Tibial nerve (tissue), 4 donors: ENCODE results near the gene SSC4D. TPM values are rescaled to one million over a fixed set of nuclear protein-coding genes. Genes with fewer than 3 reads are reported as not detected.
"Not testable (repeated sequence)": the region's sequence is repeated elsewhere in the genome, so short reads cannot be mapped to it uniquely, and the experiment has no call there.

Experiments used
- DNase-seq, 2 donors: peaks; one replicate each; pipeline ENCODE4 v3.0.0-alpha.2; 2019; ENCODE audit warnings: low spot score in 2 of 2
- H3K27ac ChIP-seq, 4 donors: fragments of 200-600 bp; sonication (generic) in 3 of 4; one replicate each; pipeline ENCODE4 v1.5.1; 2017 to 2019; ENCODE audit warnings: mild to moderate bottlenecking in 1 of 4
- H3K27me3 ChIP-seq, 2 donors: fragments of 200-600 bp; sonication (generic) in 1 of 2; one replicate each; pipeline versions ENCODE4 v1.5.1 to v1.6.0; 2017 to 2019
- H3K36me3 ChIP-seq, 3 donors: fragments of 200-600 bp; sonication (generic); one replicate each; pipeline ENCODE4 v1.5.1; 2018 to 2019
- H3K4me1 ChIP-seq, 4 donors: fragments of 200-600 bp; sonication (generic) in 3 of 4; one replicate each; pipeline ENCODE4 v1.5.1; 2017 to 2019
- H3K4me3 ChIP-seq, 4 donors: fragments of 200-600 bp; sonication (generic) in 3 of 4; one replicate each; pipeline ENCODE4 v1.5.1; 2017 to 2019; ENCODE audit warnings: mild to moderate bottlenecking in 1 of 4, moderate library complexity in 1 of 4
- H3K9me3 ChIP-seq, 4 donors: fragments of 200-600 bp; sonication (generic) in 3 of 4; one replicate each; pipeline ENCODE4 v1.5.1; 2017 to 2019
- EP300 ChIP-seq, 2 donors: sonication (generic); formaldehyde crosslinking; IDR thresholded peaks; one replicate each; pipeline ENCODE4 v1.6.1; 2017; ENCODE audit warnings: antibody characterized with exemption in 2 of 2, mild to moderate bottlenecking in 1 of 2
- POLR2A ChIP-seq, 2 donors: fragments of 450-650 bp; IDR thresholded peaks; one replicate each; pipeline ENCODE4 v1.6.1; 2017; ENCODE audit warnings: antibody characterized with exemption in 2 of 2, mild to moderate bottlenecking in 2 of 2, moderate library complexity in 2 of 2
- WGBS, 2 donors: methylation state at CpG; one replicate each; pipeline ENCODE4 v1.1.5; 2018; 5-methylcytosine and 5-hydroxymethylcytosine counted together
- total RNA-seq, 4 donors: library from RNA; depleted of rRNA; stranded (reverse); fragments of >200 nt; gene quantifications; one replicate each; pipeline ENCODE4 v1.1.0, GENCODE V29; 2016
- TF ChIP-seq, protein P1 (sequence below), 5 experiments: fragments of 200-600 bp in 3 of 5; fragments of 450-650 bp in 2 of 5; sonication (generic) in 3 of 5; IDR thresholded peaks; one replicate each; pipeline ENCODE4 v1.5.1; 2016 to 2019; ENCODE audit warnings: antibody characterized with exemption in 5 of 5, mild to moderate bottlenecking in 3 of 5, moderate library complexity in 2 of 5

The SSC4D gene
- total RNA-seq, 4 donors from 2014 or later, result 0.84 TPM; not detected in 3

DNA sequence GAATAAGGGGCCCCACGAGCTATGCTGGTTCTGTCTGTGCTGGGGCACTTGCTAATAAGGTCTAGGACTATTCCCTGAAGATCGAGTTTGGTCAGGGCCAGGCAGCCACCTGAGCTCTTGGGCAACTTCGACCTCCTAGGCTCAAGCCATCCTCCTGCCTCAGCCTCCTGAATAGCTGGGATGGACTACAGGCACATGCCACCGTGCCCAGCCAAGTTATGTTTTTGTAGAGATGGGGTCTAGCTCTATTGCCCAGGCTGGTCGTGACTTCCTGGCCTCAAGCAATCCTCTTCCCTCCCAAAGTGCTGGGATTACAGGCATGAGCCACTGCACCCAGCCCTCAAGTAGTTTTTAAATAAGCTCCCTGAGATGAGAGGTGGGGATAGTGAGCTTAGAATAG, 18.1 kb upstream of the SSC4D start:
- Histone ChIP-seq H3K9me3 (no peaks in the 10 kb centered on the region), H3K36me3 (no peaks in the 10 kb centered on the region), H3K27me3 (peaks cover 0 to 9% of the 10 kb centered on the region in 2 donors), H3K4me3 (no peak overlapping the region), H3K4me1 (peaks cover 0 to 6% (median 0%) of the 10 kb centered on the region in 4 donors), H3K27ac (no peak overlapping the region)
- DNase-seq, result no peak
- TF ChIP-seq EP300 (IDR thresholded peaks at IDR 0.05), result no peak
- TF ChIP-seq, protein P1, sequence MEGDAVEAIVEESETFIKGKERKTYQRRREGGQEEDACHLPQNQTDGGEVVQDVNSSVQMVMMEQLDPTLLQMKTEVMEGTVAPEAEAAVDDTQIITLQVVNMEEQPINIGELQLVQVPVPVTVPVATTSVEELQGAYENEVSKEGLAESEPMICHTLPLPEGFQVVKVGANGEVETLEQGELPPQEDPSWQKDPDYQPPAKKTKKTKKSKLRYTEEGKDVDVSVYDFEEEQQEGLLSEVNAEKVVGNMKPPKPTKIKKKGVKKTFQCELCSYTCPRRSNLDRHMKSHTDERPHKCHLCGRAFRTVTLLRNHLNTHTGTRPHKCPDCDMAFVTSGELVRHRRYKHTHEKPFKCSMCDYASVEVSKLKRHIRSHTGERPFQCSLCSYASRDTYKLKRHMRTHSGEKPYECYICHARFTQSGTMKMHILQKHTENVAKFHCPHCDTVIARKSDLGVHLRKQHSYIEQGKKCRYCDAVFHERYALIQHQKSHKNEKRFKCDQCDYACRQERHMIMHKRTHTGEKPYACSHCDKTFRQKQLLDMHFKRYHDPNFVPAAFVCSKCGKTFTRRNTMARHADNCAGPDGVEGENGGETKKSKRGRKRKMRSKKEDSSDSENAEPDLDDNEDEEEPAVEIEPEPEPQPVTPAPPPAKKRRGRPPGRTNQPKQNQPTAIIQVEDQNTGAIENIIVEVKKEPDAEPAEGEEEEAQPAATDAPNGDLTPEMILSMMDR (IDR thresholded peaks at IDR 0.05), result no peak
- TF ChIP-seq POLR2A (IDR thresholded peaks at IDR 0.05), result no peak
- 79 to 81% methylated on average over 5 of the region's 5 CpGs for WGBS, 2 donors

DNA sequence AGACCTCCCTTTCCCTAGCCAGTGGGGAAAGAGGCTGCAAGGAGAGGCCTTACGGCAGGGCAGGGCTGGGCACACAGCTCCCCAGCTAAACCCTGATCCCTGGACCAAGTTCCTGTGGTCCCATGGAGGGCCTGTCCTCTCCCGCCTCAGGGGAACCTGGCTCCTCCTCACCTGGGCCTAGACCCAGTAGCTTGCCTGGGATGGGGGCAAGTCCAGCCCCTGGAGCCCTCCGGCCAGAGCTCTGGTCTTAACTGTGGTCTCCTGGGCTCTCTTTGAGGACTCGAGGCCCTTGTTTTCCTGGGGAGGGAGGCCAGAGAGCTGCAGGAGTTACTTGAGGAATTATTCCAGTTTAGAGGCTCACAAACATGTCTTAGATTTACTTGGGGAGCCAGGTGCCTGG, 16.7 kb upstream of the SSC4D start:
- no peak overlapping the region for H3K27ac ChIP-seq
- peaks cover 0 to 9% of the 10 kb centered on the region in 2 donors for H3K27me3 ChIP-seq
- H3K9me3 ChIP-seq, result no peaks in the 10 kb centered on the region
- 68 to 80% methylated on average over 2 to 4 of the region's 4 CpGs for WGBS, 2 donors
- H3K36me3 ChIP-seq, result no peaks in the 10 kb centered on the region
- no peak overlapping the region for H3K4me3 ChIP-seq
- TF ChIP-seq EP300 (IDR thresholded peaks at IDR 0.05) (no peak), POLR2A (IDR thresholded peaks at IDR 0.05) (no peak)
- TF ChIP-seq, protein P1 (IDR thresholded peaks at IDR 0.05), result no peak
- peaks cover 0 to 6% (median 0%) of the 10 kb centered on the region in 4 donors for H3K4me1 ChIP-seq
- DNase-seq, result no peak

DNA sequence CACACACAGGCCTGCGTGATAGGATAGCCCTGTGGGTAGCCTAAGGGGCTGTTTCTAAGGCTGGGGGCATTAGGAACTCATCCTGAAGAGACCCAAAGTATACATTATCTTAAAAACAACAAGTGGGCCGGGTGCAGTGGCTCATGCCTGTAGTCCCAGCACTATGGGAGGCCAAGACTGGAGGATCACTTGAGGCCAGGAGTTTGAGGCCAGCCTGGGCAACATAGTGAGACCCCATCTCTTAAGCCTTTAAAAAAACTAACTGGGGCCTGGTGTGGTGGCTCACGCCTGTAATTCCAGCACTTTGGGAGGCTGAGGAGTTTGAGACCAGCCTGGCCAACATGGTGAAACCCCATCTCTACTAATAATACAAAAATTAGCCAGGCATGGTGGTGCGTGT, 16.1 kb upstream of the SSC4D start:
- not testable (repeated sequence) for H3K4me3 ChIP-seq, H3K27ac ChIP-seq, H3K27me3 ChIP-seq, H3K9me3 ChIP-seq, DNase-seq, H3K36me3 ChIP-seq, H3K4me1 ChIP-seq
- 88 to 91% methylated on average over 4 of the region's 4 CpGs for WGBS, 2 donors

DNA sequence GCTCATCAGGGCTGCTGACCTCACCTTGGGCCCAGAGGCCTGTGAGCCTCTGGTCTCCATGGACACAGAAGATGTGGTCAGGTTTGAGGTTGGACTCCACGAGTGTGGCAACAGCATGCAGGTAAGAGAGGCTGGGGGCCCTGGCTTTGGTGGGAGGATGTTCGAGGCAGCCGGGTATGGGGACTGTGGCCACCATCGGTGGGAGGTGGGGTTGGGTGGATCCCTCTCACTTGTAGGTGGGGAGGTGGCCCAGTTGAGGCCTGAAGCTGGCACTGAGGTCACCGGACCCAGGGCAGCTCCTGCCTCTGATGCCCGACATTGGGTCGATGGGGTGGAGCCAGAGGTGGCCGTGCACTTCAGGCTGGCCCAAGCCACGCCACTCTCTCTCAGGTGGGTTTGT, 15.7 kb upstream of the SSC4D start:
- whole genome bisulfite sequencing, 2 donors, result 90 to 94% methylated on average over 5 to 9 of the region's 9 CpGs
- DNase-seq, result no peak
- TF ChIP-seq EP300 (IDR thresholded peaks at IDR 0.05) (no peak), POLR2A (IDR thresholded peaks at IDR 0.05) (no peak)
- TF ChIP-seq, protein P1 (IDR thresholded peaks at IDR 0.05), result no peak
- H3K27ac ChIP-seq, result no peak overlapping the region
- H3K9me3 ChIP-seq, result peaks cover 0 to 4% (median 0%) of the 10 kb centered on the region in 4 donors
- H3K36me3 ChIP-seq, result no peaks in the 10 kb centered on the region
- H3K4me1 ChIP-seq, result peaks cover 0 to 6% (median 0%) of the 10 kb centered on the region in 4 donors
- H3K4me3 ChIP-seq, result no peak overlapping the region
- peaks cover 0 to 9% of the 10 kb centered on the region in 2 donors for H3K27me3 ChIP-seq

DNA sequence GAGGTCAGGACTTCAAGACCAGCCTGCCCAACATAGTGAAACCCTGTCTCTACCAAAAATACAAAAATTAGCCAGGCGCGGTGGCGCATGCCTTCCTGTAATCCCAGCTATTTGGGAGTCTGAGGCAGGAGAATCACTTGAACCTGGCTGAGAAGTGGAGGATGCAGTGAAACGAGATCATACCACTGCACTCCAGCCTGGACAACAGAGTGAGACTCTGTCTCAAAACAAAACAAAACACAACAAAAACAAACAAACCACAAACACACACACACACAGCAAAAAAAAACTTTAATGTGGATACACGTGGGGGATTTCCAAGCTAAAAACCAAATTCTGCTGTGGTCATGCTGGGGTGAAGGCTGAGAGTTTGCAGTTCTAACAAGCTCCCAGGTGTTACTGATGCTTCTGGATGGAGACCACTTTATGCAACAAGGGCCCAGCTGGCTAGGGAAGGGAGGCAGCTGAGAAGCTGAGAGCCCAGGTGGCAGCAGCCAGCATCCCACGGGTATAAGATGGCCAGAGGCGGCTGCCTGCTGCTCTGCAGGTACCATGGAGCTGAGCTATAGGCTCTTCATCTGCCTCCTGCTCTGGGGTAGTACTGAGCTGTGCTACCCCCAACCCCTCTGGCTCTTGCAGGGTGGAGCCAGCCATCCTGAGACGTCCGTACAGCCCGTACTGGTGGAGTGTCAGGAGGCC, 15.1 kb upstream of the SSC4D start, which contains the start of gene ZP3:
Gene ZP3 (plus strand): TSS at position 538 of the 699 bp plus-strand sequence. CDS start 15 bp downstream, at position 553.
- peaks cover 0 to 9% (median 0%) of the 10 kb centered on the region in 4 donors for H3K9me3 ChIP-seq
- peaks cover 0 to 6% (median 0%) of the 10 kb centered on the region in 4 donors for H3K4me1 ChIP-seq
- no peaks in the 10 kb centered on the region for H3K36me3 ChIP-seq
- no peak for DNase-seq
- no peak within 1 kb of the TSS for H3K4me3 ChIP-seq
- no peak for TF ChIP-seq POLR2A (IDR thresholded peaks at IDR 0.05)
- TF ChIP-seq, protein P1 (IDR thresholded peaks at IDR 0.05), result no peak
- no peak for TF ChIP-seq EP300 (IDR thresholded peaks at IDR 0.05)
- peaks cover 0 to 9% of the 10 kb centered on the region in 2 donors for H3K27me3 ChIP-seq
- no peak within 1 kb of the TSS for H3K27ac ChIP-seq
- 78 to 84% methylated on average over 10 of the region's 10 CpGs for WGBS, 2 donors
